GM10266 (cell line): ENCODE data around the gene APOC4.
A peak's percentile ranks its signal among the peaks of the same experiment; 100 is the strongest.

Experiments
- DNase-seq: peaks from one replicate; pipeline ENCODE4 v3.0.0; 2012; ENCODE audit errors: extremely low spot score
- CTCF ChIP-seq: IDR thresholded peaks from 2 replicates; pipeline ENCODE4 v1.5.1; 2012; ENCODE audit warnings: mild to moderate bottlenecking, low read depth; ENCODE audit not compliant: control insufficient read depth, insufficient read depth; ENCODE audit errors: missing control alignments

The APOC4 gene

GRCh38 chr19:44954649-44955504 lies 12.8 kb downstream of the APOC4 start, which contains the start of gene CLPTM1:
CLPTM1 (plus strand) TSS chr19:44955380; CDS start chr19:44955396, 16 bp downstream.
- DNase-seq = peak; percentile 97
- no peak for TF ChIP-seq CTCF

GRCh38 chr19:44955505-44956439 lies 13.7 kb downstream of the APOC4 start:
- no peak for TF ChIP-seq CTCF
- no peak for DNase-seq

GRCh38 chr19:44957526-44957925 lies 15.5 kb downstream of the APOC4 start:
- no peak for TF ChIP-seq CTCF

GRCh38 chr19:44958090-44958489 lies 16.1 kb downstream of the APOC4 start:
- no peak for DNase-seq
- no peak for TF ChIP-seq CTCF

More at GRCh38 chr19:44957526-44957925, 15.5 kb downstream of the APOC4 start:
- DNase-seq = no peak

- TF ChIP-seq CTCF = no peak
Observed at GRCh38 chr19:44959691-44960090, 17.7 kb downstream of the APOC4 start.

GRCh38 chr19:44960906-44961728 lies 19.1 kb downstream of the APOC4 start:
- TF ChIP-seq CTCF = no peak
- no peak for DNase-seq

More at GRCh38 chr19:44959691-44960090, 17.7 kb downstream of the APOC4 start:
- no peak for DNase-seq
